Activated naive CD8-positive, alpha-beta T cell treated with anti-CD3 and anti-CD28 coated beads for 36 hours (primary cell): ENCODE data around the gene MKRN2. TPM values are rescaled to one million over a fixed set of nuclear protein-coding genes. Genes with fewer than 3 reads are reported as not detected.

ENCODE experiments used
- DNase-seq: peaks from one replicate; pipeline ENCODE4 v3.0.0; 2021
- H3K27ac Mint-ChIP-seq: one replicate; pipeline ENCODE4 v1.8.0; 2022; ENCODE audit warnings: mild to moderate bottlenecking, moderate library complexity, mixed read lengths
- H3K27me3 Mint-ChIP-seq: one replicate; pipeline ENCODE4 v1.8.0; 2022; ENCODE audit warnings: mild to moderate bottlenecking, mixed read lengths
- H3K36me3 Mint-ChIP-seq: one replicate; pipeline ENCODE4 v1.8.0; 2021; ENCODE audit warnings: mild to moderate bottlenecking, mixed read lengths
- H3K4me1 Mint-ChIP-seq: one replicate; pipeline ENCODE4 v1.8.0; 2021; ENCODE audit warnings: mixed read lengths
- H3K4me3 Mint-ChIP-seq: one replicate; pipeline ENCODE4 v1.8.0; 2022; ENCODE audit warnings: mild to moderate bottlenecking, moderate library complexity, mixed read lengths
- H3K9me3 Mint-ChIP-seq: one replicate; pipeline ENCODE4 v1.8.0; 2022; ENCODE audit warnings: mixed read lengths
- total RNA-seq, 2 experiments: library from RNA; stranded (reverse); gene quantifications; one replicate each; pipeline ENCODE4 v1.2.3, GENCODE V29; 2021

The MKRN2 gene
- total RNA-seq = 10 to 100 TPM; 27.8 to 29.2 TPM

- H3K9me3 Mint-ChIP-seq = no peaks in the 10 kb centered on the region
- peaks cover 52% of the 10 kb centered on the region for H3K4me1 Mint-ChIP-seq
- peak within 1 kb of the TSS; percentile 86 for H3K4me3 Mint-ChIP-seq
- H3K27ac Mint-ChIP-seq = peak within 1 kb of the TSS; percentile 89
- peak; percentile 88 for DNase-seq
- H3K27me3 Mint-ChIP-seq = peaks cover 31% of the 10 kb centered on the region
- no peaks in the 10 kb centered on the region for H3K36me3 Mint-ChIP-seq
Measured at GRCh38 chr3:12556690-12557472, at the start of gene MKRN2. Gene MKRN2 (plus strand): TSS chr3:12557087. CDS start chr3:12557151, 64 bp downstream.

GRCh38 chr3:12507591-12508281 is 49.2 kb upstream of the MKRN2 start:
- H3K4me1 Mint-ChIP-seq = no peaks in the 10 kb centered on the region
- H3K36me3 Mint-ChIP-seq = peaks cover 36% of the 10 kb centered on the region
- H3K9me3 Mint-ChIP-seq = no peaks in the 10 kb centered on the region
- no peak overlapping the region for H3K27ac Mint-ChIP-seq
- H3K27me3 Mint-ChIP-seq = no peaks in the 10 kb centered on the region
- H3K4me3 Mint-ChIP-seq = no peak overlapping the region
- DNase-seq = no peak

- no peak for DNase-seq
- H3K9me3 Mint-ChIP-seq = no peaks in the 10 kb centered on the region
- H3K4me1 Mint-ChIP-seq = no peaks in the 10 kb centered on the region
- H3K36me3 Mint-ChIP-seq = peaks cover 33% of the 10 kb centered on the region
- no peaks in the 10 kb centered on the region for H3K27me3 Mint-ChIP-seq
- H3K27ac Mint-ChIP-seq = no peak overlapping the region
- no peak overlapping the region for H3K4me3 Mint-ChIP-seq
Measured at GRCh38 chr3:12508291-12508700, 48.6 kb upstream of the MKRN2 start.

- Mint-ChIP-seq H3K36me3 (peaks cover 30% of the 10 kb centered on the region), H3K4me3 (no peak overlapping the region), H3K9me3 (no peaks in the 10 kb centered on the region), H3K27ac (no peak overlapping the region), H3K4me1 (no peaks in the 10 kb centered on the region), H3K27me3 (no peaks in the 10 kb centered on the region)
- no peak for DNase-seq
Measured at GRCh38 chr3:12509466-12509865, 47.4 kb upstream of the MKRN2 start.

- no peak overlapping the region for H3K27ac Mint-ChIP-seq
- no peaks in the 10 kb centered on the region for H3K27me3 Mint-ChIP-seq
- DNase-seq = no peak
- H3K36me3 Mint-ChIP-seq = peaks cover 16% of the 10 kb centered on the region
- H3K4me3 Mint-ChIP-seq = no peak overlapping the region
- no peaks in the 10 kb centered on the region for H3K9me3 Mint-ChIP-seq
- no peaks in the 10 kb centered on the region for H3K4me1 Mint-ChIP-seq
Measured at GRCh38 chr3:12512534-12513118, 44.3 kb upstream of the MKRN2 start.

GRCh38 chr3:12513694-12514446 is 43.0 kb upstream of the MKRN2 start:
- no peak for DNase-seq
- Mint-ChIP-seq H3K9me3 (no peaks in the 10 kb centered on the region), H3K4me1 (no peaks in the 10 kb centered on the region), H3K27ac (no peak overlapping the region), H3K27me3 (no peaks in the 10 kb centered on the region), H3K4me3 (no peak overlapping the region), H3K36me3 (peaks cover 13% of the 10 kb centered on the region)

GRCh38 chr3:12515631-12516030 is 41.3 kb upstream of the MKRN2 start:
- DNase-seq = no peak
- H3K27me3 Mint-ChIP-seq = no peaks in the 10 kb centered on the region
- no peaks in the 10 kb centered on the region for H3K9me3 Mint-ChIP-seq
- no peak overlapping the region for H3K27ac Mint-ChIP-seq
- peaks cover 20% of the 10 kb centered on the region for H3K36me3 Mint-ChIP-seq
- H3K4me3 Mint-ChIP-seq = no peak overlapping the region
- no peaks in the 10 kb centered on the region for H3K4me1 Mint-ChIP-seq

- Mint-ChIP-seq H3K4me1 (no peaks in the 10 kb centered on the region), H3K9me3 (no peaks in the 10 kb centered on the region), H3K27me3 (no peaks in the 10 kb centered on the region), H3K27ac (no peak overlapping the region), H3K4me3 (no peak overlapping the region), H3K36me3 (peaks cover 26% of the 10 kb centered on the region)
- no peak for DNase-seq
Measured at GRCh38 chr3:12516873-12517272, 40.0 kb upstream of the MKRN2 start.

GRCh38 chr3:12518261-12519028 is 38.4 kb upstream of the MKRN2 start:
- Mint-ChIP-seq H3K36me3 (peaks cover 32% of the 10 kb centered on the region), H3K27ac (no peak overlapping the region), H3K27me3 (no peaks in the 10 kb centered on the region), H3K4me3 (no peak overlapping the region), H3K9me3 (no peaks in the 10 kb centered on the region), H3K4me1 (no peaks in the 10 kb centered on the region)
- no peak for DNase-seq

GRCh38 chr3:12521010-12521409 is 35.9 kb upstream of the MKRN2 start:
- peaks cover 30% of the 10 kb centered on the region for H3K36me3 Mint-ChIP-seq
- H3K9me3 Mint-ChIP-seq = no peaks in the 10 kb centered on the region
- no peak for DNase-seq
- H3K27me3 Mint-ChIP-seq = no peaks in the 10 kb centered on the region
- no peaks in the 10 kb centered on the region for H3K4me1 Mint-ChIP-seq
- H3K27ac Mint-ChIP-seq = no peak overlapping the region
- no peak overlapping the region for H3K4me3 Mint-ChIP-seq

GRCh38 chr3:12522721-12523120 is 34.2 kb upstream of the MKRN2 start:
- no peak overlapping the region for H3K4me3 Mint-ChIP-seq

GRCh38 chr3:12527757-12528143 is 29.1 kb upstream of the MKRN2 start:
- Mint-ChIP-seq H3K9me3 (no peaks in the 10 kb centered on the region), H3K4me3 (no peak overlapping the region), H3K27me3 (no peaks in the 10 kb centered on the region), H3K4me1 (no peaks in the 10 kb centered on the region), H3K27ac (no peak overlapping the region), H3K36me3 (peaks cover 19% of the 10 kb centered on the region)
- no peak for DNase-seq

More at GRCh38 chr3:12522721-12523120, 34.2 kb upstream of the MKRN2 start:
- no peaks in the 10 kb centered on the region for H3K27me3 Mint-ChIP-seq
- no peak overlapping the region for H3K27ac Mint-ChIP-seq
- no peak for DNase-seq
- H3K4me1 Mint-ChIP-seq = no peaks in the 10 kb centered on the region
- no peaks in the 10 kb centered on the region for H3K9me3 Mint-ChIP-seq
- peaks cover 32% of the 10 kb centered on the region for H3K36me3 Mint-ChIP-seq

- Mint-ChIP-seq H3K9me3 (no peaks in the 10 kb centered on the region), H3K4me3 (no peak overlapping the region), H3K4me1 (no peaks in the 10 kb centered on the region), H3K27ac (no peak overlapping the region), H3K27me3 (no peaks in the 10 kb centered on the region), H3K36me3 (peaks cover 13% of the 10 kb centered on the region)
- no peak for DNase-seq
Measured at GRCh38 chr3:12532182-12532581, 24.7 kb upstream of the MKRN2 start.

GRCh38 chr3:12536423-12536822 is 20.5 kb upstream of the MKRN2 start:
- Mint-ChIP-seq H3K9me3 (no peaks in the 10 kb centered on the region), H3K27ac (no peak overlapping the region), H3K4me1 (no peaks in the 10 kb centered on the region), H3K4me3 (no peak overlapping the region), H3K27me3 (no peaks in the 10 kb centered on the region), H3K36me3 (peaks cover 7% of the 10 kb centered on the region)
- no peak for DNase-seq
